HTERT RPE-1 (cell line): ENCODE data around the gene ADGRL3.

Experiments
- in situ Hi-C: fragments of 300-500 bp; cut with MboI; formaldehyde crosslinking; loops from 4 replicates; pipeline ENCODE4 v1.14.3; 2020; ENCODE audit warnings: low sequenced_read_pairs

Gene ADGRL3

DNA sequence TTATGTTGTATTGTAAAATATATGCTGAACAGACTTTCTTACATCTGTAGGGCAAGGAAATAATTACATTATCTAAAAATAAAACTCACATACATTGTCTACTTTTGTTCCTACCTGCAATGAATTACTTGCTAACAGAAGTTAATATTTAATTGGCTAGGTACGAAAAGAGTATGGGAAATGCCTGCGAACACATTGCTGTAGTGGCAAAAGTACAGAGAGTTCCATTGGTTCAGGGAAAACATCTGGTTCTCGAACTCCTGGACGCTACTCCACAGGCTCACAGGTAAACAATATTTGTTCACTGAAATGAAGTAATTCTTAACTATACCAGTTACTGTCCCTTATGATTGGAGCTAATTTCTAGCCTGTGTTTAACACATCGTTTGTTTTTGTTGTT, 837.4 kb downstream of the ADGRL3 start:
- in situ Hi-C loops: no loop called here

DNA sequence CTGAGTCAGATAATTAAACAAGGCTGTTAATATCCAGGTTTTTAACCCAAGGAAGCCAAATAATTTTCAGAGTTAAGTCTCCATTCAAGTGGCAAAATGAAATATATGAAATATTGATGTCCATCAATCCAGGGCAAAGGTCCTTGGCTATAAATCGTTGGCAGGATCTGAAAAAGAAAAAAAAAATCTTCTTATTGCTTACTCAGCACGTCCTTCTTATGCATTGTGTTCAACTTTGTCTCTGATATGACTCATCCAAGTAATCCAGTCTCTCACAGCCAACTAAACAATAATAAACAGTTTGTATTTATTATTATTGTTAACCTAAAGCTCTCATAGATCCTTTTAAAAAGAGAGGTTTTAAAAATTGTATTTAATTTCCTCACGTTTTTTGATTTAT, 851.2 kb downstream of the ADGRL3 start:
- in situ Hi-C loops: no loop called here

DNA sequence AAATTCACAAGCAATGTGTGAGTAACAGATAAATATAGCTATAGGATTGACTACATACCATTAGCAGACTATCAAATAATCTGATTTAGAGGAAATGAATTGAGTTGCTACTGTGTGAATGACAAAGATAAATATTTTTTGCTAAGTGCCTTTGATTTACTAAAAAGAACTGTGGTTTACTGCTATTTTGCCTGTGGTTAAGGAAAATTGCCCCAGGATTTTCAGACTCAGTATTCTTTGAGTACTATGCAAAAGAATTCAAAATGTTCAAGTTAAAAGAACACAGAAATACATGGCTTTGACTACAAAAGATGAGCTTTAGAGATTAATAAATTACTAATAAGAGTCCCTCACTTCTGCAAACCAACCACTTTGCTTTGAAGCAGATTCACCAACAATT, 853.8 kb downstream of the ADGRL3 start:
- in situ Hi-C loops: no loop called here

DNA sequence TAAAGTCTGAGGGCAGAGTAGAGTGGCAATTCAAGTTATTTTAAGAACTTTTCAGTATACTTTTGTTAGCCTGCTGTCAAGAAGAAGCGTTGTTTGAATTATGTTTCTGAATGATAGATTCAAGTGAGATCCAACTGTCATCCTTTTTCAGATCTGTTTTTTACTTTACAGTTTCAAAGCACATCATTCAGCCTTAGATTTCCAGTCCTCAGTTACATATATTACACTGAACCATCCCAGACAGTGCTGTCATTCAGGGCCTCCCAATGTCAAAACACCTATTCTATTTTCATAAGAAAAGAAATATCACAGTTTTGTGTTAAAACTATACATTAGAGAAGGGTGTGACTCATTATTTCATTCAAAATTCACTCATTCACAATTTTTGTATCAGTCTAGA, 856.9 kb downstream of the ADGRL3 start:
- in situ Hi-C loops: no loop called here

DNA sequence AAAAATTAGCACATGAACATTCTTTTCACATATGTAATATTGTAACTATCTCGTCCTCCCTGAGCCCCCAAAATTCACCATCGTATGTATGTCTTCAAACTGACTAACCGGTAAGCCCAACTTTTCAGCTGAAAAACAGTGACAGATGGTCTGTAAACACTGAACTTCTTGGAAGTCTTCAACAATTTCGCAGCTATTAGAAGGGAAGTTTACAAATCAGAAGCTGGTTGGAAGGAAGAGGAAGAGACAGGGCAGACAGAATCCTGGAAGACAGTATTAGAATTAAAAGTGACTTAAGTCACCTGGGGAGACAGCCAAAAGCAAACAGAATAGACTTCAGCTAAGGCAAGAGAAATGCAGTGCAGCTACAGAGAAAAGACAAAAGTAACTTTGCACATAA, 858.4 kb downstream of the ADGRL3 start:
- in situ Hi-C loops: no loop called here

DNA sequence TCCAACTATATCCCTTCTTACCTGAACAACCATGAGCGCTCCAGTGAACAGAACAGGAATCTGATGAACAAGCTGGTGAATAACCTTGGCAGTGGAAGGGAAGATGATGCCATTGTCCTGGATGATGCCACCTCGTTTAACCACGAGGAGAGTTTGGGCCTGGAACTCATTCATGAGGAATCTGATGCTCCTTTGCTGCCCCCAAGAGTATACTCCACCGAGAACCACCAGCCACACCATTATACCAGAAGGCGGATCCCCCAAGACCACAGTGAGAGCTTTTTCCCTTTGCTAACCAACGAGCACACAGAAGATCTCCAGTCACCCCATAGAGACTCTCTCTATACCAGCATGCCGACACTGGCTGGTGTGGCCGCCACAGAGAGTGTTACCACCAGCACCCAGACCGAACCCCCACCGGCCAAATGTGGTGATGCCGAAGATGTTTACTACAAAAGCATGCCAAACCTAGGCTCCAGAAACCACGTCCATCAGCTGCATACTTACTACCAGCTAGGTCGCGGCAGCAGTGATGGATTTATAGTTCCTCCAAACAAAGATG, 870.2 kb downstream of the ADGRL3 start:
- in situ Hi-C loops: no loop called here

DNA sequence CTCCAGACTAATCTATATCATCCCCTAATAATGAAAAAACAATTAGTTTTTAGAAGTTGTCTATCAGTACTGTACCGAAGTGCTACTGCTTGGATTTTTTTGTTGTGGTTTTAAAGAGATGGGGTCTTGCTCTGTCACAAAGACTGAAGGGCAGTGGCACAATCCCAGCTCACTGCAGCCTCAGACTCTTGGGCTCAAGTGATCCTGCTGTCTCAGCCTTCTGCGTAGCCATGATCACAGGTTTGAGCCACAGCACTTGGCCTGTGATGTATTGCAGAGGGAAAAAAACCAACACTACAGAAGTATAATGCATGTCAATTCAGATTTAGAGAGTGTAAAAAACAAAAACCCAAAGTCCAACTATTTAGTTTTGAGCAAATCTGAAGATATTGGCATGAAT, 875.0 kb downstream of the ADGRL3 start:
- in situ Hi-C loops: no loop called here

DNA sequence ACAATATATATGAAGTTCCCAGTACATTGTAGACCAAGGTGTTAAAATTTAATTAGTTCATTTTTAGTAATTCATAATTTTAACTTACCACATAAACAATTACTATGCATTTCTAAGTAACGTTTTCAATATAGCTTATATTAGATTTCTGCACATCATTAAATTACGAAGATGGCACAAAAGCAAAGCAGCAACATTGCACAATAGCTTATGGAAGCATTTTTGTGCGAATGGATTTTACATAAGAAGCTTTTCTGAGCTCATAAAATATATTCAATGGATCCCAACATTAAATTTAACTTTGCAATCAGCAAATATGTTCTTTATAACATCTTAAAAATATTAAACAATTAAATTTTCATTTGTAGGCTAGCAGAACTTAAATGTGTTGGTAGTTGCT, 875.4 kb downstream of the ADGRL3 start:
- in situ Hi-C loops: no loop called here

DNA sequence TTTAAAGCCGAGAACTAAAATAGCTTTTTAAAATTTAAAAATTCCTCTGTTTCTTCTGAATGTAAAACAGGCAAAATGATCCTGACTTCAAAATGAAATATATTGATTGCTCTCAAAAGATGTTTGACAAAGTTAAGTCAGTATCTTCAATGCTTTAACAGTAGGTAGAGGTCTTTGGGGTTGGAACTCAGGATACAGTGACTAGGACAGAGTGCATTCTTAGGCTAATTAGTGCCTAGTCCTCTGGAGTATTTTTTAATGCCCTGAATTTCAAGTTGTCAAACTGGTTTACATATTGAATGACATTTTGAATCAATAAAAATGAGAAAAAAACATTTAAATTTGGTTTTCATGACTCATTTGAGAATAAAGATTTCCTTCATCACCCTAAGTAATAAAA, 877.3 kb downstream of the ADGRL3 start:
- in situ Hi-C loops: no loop called here

DNA sequence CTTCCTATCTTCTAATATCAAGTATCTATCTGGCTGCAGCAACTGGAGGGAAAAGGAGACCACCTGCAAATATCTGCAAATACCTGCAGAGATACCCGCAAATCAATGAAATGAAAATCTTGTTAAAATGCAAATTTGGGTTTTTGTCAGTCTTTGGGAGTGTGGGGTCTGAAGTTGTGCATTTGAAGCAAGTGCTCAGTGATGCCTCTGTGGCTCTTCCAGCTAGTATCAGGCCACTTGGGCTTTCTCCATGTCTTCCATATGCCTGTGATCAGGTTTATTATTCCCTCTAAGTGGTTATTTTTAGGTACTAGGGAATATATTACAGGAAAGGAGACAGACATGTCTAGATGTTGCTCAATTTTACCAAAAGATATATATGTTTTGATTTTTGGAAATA, 880.3 kb downstream of the ADGRL3 start:
- in situ Hi-C loops: no loop called here

DNA sequence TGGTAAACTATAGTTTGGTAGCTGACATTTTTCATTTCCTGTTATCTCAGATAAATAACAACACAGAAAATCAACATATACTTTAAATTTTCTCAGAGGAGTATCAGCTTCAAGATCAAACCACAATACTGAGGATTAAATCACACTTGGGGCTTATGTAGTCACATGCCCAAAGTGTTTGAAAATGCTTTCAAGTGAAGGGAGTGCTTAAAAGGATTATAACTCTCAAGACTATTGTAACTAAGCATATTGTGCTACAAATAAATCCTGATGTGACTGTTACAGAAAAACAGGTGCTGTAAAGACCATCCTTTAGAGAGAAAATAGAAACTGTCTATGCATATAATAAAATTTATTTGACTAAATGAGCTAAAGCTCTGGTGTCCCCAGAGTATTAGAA, 887.6 kb downstream of the ADGRL3 start:
- in situ Hi-C loops: no loop called here

DNA sequence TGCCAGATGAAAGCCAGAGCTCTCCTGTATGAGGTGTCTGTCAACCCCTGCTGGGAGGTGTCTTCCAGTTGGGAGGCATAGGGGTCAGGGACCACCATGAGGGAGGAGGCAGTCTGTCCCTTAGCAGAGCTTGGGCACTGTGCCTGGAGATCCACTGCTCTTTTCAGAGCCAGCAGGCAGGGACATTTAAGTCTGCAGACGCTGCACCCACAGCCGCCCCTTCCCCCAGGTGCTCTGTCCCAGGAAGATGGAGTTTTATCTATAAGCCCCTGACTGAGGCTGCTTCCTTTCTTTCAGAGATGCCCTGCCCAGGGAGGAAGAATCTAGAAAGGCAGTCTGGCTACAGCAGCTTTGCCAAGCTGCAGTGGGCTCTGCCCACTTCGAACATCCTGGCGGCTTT, 893.6 kb downstream of the ADGRL3 start:
- in situ Hi-C loops: no loop called here

DNA sequence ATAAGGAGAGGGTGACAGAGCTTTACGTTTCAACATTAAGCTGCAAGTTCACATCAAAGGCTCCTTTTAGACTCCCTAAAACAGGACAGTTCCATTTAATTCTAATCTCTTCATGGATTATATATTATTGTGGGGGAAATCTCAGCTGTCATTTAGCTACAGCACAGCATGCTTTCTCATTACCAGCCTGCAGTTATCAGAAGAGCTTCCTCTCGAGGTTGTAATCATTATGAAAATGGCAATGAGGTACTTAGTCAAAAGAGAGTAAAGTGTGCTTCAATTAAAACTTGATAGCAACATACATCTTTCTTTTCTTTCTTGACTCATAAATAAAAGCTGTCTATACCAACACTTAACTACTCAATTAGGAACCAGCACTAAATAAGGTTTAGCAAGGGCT, 896.8 kb downstream of the ADGRL3 start:
- in situ Hi-C loops: no loop called here

DNA sequence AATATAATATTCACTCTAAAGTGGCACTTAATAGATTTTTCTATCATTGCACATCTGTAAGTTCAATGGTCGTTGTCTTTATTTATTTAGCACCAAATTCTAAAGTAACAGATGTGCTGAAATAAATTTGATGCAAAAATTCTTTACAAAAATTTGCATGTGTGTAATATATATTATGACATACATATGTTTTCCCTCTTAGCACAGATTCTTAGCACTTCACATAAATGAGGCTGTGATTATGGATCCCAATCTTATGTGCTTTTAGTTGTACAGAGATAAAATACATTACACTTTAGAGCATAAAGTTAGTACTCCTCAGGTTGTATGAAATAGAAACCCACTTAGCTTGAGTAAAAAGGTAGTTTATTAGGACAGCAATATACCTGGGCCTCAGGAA, 915.1 kb downstream of the ADGRL3 start:
- in situ Hi-C loops: no loop called here

DNA sequence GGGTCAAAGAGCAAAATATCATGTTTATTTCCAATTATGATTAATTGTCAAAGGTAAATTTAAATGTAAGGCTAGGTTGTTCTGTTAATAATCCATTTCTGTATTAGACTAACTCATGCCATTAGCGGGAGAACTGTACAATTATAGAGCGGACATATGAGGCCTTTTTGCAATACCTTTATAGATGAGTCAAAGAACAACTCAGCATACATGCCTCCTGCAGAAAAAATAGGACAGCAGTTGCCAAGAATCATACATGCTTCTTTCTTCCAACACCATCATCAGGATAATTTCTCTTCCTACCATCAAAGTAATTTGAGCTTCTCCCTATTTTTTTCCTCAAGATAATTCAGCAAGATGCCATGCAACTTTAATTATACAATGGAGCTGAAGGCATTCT, 917.8 kb downstream of the ADGRL3 start:
- in situ Hi-C loops: no loop called here

DNA sequence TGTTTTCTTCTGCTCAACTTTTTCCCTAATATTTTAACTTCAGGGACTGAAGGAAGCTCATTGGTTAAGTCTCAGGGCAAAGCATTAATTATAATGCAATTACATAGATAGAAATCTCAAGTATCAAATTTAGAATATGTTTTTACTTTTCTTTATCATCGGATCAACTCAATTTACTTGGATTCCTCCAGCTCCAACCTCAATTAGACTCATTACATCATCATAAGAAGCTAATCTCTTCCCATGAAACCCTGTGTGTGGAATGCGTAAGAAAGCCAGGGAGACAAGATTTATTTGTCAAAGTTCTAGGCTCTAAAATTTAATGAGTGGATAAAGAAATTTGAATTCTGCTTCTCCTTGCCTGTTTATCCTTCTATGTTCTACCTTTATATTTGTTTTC, 918.4 kb downstream of the ADGRL3 start:
- in situ Hi-C loops: no loop called here

DNA sequence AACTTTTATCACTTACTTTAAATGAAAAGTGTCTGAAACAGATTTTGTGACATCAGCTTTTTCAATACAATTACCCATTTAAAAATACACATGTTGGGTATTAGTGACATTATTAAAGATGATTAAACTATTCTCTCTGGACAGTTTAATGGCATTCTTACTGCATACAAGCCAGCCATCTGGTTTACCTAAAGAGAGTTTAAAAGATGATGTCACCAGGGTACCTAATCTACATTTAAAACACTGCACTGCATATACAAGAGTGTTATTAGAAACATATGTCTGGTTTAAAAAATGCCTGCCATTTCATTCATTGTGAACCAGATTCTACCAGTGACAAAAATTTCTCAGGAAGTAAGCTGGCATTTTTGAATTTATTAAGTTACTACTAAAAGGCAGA, 919.1 kb downstream of the ADGRL3 start:
- in situ Hi-C loops: no loop called here

DNA sequence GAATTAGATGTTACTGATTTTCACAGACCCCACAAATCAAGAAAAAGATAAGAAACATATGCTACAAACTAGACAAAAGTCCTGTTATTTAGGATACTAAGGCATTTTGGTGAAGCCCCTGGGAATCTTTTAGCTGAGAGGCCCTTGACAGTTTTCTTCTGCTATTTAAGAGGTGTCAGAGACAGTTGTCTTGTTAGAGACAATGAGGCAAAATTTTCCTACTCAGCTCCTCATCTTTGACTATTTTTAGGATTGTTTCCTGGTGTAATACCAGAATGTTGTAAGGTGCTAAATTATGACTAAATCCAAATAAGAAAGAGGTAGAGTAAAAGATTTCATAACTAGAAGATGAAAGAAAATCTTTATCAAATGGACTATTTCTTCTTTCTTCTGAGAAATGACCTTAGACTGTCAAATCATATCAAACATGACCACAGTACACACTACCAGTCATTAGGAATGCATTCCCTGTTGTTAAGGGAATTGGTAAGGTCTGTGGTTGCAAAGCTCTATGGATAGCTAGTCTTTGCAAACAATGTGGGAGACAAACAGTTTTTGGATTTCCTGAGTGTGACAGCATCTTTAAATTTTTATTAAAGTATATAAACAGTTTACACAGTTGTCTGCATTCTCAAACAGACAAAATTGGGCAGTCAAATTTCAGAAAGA, 926.1 kb downstream of the ADGRL3 start:
- in situ Hi-C loops: no loop called here
